NCI-H2196 (cell line): ENCODE results near the gene PIP5KL1.

Source experiments
- DNase-seq: peaks from one replicate; lab custom pipeline; 2025; ENCODE audit not compliant: unreplicated experiment; lab: John Stamatoyannopoulos, UW

PIP5KL1 gene

DNA sequence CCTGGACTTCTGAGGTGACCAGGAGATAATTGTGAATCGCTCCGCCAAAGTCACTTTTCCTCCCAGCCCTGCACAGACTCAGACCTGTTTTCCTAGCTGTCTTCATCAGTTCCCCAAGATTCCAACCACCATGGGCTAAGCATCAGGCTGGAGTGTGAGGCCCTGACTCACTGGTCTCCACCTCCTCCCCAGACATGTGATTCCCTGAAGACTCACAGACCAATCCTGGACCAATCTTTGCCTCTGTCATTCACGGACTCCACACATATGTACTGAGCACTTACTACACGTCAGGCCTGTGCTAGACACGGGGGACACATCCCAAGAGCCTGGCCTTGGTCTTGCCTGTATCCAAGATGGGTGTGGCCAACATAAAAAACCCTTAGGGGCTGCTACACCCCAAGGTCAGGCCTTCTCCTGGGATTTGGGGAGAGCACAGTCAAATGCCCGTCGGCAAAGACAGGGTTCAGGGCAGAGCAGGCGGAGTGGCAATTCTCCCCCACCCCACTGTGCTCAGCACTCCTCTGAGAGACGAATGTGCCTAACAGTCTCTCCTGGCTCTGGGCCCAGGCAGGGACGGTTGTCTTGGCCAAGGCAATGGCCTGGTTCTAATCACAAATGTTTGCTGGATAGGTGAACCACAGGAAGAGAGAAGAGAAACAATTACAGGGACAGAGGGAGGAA is 38.3 kb upstream of the PIP5KL1 start:
- peak; percentile 27 for DNase-seq

DNA sequence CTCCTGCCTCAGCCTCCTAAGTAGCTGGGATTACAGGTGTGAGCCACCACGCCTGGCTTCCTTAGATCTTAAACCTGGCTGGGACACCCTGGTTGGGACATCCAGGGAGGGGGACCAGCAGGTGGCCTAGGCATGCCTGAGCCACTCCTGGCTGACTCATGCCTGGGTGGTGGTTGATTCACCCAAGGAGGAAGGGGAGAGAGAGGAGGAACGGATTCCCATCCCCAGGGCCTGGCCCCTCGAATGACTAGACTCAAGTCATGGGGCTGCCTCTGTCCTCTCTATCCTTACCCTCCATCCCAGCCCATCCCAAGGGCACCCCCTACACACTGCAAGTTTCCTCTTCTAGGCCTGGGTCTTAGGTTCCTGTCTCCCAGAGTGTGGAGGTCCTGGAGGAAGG is 37.5 kb upstream of the PIP5KL1 start:
- no peak for DNase-seq

DNA sequence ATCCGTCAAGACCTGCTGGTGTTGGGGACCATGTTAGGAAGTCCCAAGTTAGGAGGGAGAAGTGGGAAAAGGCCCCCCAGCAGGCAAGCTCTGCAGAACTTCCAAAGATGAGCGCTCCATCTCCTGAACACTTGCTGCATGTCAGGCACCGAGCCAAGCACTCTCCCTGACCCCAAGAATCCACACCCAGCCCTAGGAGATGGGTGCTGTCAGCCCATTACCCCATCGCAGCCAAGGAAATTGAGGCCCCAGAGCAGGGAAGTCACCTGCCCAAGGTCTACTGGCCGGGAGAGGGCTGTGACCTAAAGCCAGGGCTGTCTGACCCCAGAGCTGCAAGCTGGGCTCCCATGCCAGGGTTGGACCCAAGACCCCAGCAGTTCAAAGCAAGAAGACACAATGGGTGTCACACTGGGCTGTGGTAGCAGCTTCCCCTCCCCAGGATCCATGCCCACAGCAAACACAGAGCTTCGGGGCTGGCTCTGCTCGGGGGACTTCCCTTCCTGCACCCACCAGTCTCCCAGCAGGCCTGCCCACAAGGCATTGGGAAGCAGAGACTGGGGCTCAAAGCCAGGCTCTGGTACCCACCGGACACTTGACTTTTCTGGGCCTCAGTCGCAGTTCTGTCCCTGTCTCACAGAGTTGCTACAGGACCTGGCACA is 36.7 kb upstream of the PIP5KL1 start:
- DNase-seq: no peak

DNA sequence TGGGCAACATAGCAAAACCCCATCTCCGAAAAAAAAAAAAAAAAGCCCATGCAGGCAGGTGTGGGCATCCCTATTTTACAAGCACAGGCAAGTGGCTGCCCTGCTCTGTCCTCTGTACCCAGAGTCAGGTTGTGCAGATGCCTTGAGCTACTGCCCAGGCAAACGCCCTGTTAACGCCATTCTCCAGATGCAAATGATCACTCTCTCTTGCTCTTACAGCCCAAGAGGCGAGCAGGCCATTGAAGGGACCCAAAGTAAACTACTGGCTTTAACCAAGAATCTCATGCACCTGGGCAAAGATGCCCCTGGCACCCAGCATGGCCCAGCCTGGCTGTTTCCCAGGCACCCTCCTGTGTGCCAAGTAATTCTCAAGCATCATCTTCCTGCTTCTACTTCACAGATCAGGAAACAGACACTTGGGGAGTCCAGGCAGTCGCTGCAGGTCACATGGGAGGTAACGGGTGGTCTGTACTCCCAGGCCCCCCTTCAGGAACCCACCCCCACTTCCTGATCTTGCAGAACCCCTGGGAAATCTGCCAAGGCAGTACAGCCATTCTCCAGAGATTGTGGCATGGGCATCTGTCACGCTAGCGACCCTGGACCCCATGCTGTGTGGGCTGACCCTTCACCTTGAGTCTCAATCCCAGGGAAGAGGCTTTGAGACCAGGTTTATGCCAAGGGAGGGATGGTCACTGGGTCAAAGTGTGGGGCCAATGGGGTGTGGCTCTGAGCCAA is 36.0 kb upstream of the PIP5KL1 start:
- DNase-seq: peak; percentile 51

DNA sequence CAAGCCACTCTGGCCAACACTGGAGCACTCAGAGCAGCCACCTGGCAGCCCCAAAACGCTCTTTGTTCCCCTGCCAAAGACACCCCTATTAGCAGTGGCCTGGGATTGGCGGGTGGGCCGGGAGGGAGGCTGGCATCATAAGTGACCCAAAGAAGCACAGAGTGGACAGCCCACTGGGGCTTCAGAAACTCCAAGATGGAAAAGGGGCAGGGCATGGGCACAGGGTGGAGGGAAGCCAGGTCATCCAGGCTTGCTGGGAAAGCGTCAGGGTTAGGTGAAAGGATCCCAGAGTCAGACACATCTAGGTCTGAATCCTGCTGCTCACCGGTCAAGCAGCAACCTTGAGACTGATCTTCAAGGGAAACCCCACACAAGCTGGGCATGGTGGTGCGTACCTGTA is 35.4 kb upstream of the PIP5KL1 start:
- no peak for DNase-seq

- DNase-seq: no peak
Measured at GRCh38 chr9:127963359-127964064, 32.9 kb upstream of the PIP5KL1 start.

DNA sequence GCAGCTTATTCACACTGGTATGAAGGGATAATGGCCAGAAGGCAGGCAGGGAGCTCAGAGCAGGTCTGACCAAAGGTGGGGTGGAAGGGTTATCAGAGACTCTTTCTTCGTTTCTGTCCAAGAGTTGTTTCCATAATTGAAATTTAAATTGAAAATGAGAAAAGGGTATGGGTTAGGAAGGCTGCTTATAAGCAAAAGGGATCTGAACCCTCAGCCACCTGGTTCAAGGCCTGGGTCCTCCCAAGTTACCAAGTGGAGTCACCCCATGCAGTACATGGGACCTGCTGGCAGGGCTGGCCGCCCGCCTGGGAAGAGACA is 32.4 kb upstream of the PIP5KL1 start:
- no peak for DNase-seq

DNA sequence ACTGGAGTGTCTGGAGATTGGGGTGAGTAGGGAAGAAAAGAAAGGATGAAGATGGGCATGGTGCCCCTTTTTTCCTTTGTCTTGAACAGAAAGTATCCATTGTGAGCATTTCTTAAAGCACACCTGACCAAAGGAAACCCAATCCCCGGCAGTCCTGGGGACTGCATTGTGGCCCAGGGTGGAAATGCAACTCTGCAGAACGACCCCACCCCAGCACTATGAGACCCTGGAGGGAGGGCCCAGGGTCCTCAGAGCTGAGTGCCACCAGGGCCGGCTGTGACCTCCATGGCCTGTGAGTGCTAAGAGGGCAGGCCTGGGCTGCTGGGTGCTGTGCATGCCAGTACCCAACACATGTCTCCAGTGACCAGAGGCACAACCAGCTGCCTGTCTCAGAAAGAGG is 31.7 kb upstream of the PIP5KL1 start:
- DNase-seq: no peak

- DNase-seq: no peak
Measured at GRCh38 chr9:127961613-127962155, 31.1 kb upstream of the PIP5KL1 start.

GRCh38 chr9:127961155-127961490 is 30.5 kb upstream of the PIP5KL1 start:
- no peak for DNase-seq

GRCh38 chr9:127960410-127961154 is 30.0 kb upstream of the PIP5KL1 start:
- DNase-seq: peak; percentile 47

DNA sequence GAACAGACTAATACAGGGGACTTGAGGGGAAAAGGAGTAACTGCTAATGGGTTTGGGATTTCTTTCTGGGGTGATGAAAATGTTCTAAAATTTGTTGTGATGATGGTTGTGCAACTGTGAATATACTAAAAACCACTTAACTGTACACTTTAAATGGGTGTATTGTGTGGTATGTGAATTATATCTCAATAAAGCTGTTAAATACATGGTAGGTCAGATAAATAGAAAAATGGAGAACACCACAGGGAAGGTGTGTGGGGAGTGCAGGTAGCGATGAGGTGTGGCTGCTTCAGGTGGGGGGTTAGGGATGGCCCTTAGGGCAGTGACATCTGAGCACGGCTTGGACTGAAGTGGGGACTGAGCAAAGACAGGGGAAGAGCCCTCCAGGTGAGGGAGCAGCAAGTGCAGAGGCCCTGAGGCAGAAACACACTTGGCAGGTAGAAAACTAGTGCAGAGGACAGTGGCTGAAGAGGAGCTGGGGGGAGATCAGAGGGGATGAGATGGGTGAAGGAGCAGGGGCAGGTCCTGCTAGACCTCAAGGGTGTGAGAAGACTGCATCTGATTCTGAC is 29.3 kb upstream of the PIP5KL1 start:
- DNase-seq: no peak

DNA sequence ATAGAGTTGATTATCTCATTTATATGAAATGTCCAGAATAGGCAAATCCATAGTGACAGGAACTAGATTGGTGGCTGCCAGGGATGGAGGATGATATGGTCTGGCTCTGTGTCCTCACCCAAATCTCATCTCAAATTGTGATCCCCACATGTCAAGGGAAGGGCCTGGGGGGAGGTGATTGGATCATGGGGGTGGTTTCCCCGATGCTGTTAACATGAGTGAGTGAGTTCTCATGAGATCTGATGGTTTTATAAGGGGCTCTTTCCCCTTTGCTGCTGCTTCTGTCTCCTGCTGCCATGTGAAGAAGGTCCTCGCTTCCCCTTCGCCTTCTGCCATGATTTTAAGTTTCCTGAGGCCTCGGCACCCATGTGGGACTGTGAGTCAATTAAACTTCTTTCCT is 28.8 kb upstream of the PIP5KL1 start:
- no peak for DNase-seq

DNA sequence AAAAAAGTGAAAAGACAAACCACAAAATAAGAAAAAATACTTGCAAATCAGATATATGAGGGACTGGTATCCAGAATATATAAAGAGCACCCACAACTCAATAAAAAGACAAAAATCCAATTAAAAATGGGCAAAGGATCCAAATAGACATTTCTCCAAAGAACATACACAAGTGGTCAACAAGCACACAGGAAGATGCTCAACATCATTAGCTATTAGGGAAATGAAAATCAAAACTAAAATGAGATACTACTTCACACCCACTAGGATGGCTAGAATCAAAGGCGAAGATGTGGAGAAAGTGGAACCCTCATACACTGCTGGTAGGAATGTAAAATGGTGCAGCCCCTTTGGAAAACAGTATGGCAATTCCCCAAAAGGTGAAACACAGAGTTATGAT is 28.2 kb upstream of the PIP5KL1 start:
- no peak for DNase-seq

DNA sequence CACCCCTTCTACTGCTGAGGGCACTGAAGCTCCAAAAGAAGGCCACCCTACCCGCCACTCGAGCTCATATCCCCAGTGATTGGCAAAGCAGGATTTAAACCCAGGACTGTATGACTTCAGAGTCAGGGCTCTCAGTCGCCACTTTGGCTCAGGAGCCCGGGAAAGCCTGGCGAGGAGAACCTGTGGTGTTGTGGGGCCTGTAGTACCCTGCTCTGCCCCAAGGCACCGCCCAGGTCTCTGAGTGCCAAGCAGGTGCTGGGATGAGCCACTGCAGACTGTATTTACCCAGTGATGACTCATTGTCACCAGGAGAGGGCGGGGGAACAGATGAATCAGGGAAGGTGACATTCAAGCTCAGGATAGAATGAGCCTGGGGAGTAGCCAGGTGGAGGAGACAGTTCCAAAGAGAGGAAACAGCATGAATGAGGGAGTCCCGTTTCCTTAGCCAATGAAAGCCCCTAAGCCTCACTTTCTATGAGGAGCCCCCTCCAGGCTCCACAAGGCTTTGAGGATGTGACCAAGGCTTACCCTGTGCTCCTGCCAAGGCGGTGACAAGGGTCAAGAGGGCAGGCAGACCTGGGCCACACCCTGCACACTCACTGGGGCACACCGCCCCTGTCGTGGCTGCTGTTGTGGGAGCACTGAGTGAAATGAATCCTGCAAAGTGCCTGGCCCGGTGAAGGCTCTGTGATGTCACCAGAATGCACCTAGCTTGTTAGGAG is 24.9 kb upstream of the PIP5KL1 start:
- peak; percentile 95 for DNase-seq

GRCh38 chr9:127954831-127955293 is 24.3 kb upstream of the PIP5KL1 start:
- DNase-seq: no peak

DNA sequence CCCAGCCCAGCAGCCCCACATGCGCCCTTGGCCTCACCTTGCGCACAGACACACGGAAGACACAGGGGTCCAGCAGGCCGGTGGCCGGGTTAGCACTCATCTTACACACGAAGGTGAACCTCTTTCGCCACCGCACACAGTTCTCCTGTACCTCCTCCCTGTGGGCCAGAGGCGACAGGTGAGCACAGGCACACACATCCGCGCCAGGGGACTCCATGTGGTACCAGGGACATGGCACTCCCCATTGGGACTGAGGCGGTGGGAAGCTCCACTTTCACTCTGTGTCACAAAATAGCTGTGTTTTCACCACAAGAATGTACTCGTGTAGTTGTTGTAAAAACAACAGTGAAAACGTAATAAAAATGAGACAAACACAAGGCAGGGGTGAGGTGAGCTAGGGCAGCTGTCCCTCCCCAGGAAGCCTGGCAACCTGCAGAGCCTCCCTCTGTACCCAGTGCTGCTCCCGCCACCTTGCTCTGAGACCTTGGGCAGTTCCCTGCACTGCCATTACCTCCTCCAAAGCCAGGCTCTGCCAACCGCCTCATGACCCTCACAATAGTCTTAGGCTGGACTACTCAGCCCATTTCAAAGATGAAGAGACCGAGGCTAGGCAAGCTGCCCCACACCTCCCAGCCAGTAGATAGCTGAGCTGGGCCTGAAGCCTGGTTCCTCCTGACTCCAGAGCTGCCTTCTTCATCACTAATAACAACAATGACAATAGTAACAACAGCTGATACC is 23.4 kb upstream of the PIP5KL1 start:
- DNase-seq: no peak

DNA sequence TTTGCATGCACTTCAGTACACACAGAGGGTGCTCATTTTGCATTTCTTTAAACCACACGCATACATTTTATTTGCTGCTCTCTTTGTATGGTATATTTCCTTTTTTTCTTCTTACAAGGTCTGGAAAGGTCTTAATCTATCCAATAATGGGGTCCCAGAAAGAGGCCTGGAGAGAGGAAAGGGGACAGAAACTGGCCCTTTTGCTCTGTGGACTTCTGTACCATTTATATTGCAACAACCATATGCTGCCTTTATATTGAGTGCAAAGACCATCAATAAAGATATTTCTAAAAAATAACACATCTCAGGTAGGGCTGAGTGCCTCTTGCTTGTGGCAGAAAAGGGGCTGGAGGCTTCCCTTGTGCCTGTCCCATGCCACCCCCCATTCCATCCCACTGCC is 22.6 kb upstream of the PIP5KL1 start:
- DNase-seq: no peak
